CD4-positive, alpha-beta T cell (primary cell): ENCODE measurements around the gene PHLDB1. TPM values are rescaled to one million over a fixed set of nuclear protein-coding genes. Genes with fewer than 3 reads are reported as not detected.
A peak's percentile ranks its signal among the peaks of the same experiment; 100 is the strongest.

Source experiments
- ATAC-seq: fragments of 200-7000 bp; cut with Tn5 transposase; one replicate; pipeline ENCODE4 v1.10.0; 2022; ENCODE audit warnings: mild to moderate bottlenecking; ENCODE audit not compliant: poor library complexity
- CTCF ChIA-PET: fragments of 350-600 bp; sonication (Branson Sonifier 250); formaldehyde crosslinking; loops from one replicate; lab custom pipeline; 2021; ENCODE audit warnings: antibody characterized with exemption, inconsistent platforms; lab: Charles Lee
- POLR2A ChIA-PET: fragments of 350-600 bp; sonication (Branson Sonifier 250); formaldehyde crosslinking; loops from one replicate; lab custom pipeline; 2021; ENCODE audit warnings: antibody characterized with exemption, inconsistent platforms; lab: Charles Lee
- DNase-seq, 14 experiments: peaks; one replicate each; pipeline ENCODE4 v3.0.0-alpha.2; 2013 to 2020; ENCODE audit warnings: mixed read lengths in 2 of 14
- H3K27ac ChIP-seq, 2 donors: one replicate each; pipeline versions ENCODE4 v1.5.1 to v1.7.0; 2013; ENCODE audit warnings: low read length in 2 of 2, low read depth in 1 of 2, mild to moderate bottlenecking in 1 of 2
- H3K27me3 ChIP-seq, 2 experiments: 1 replicate in 1 of 2; 2 replicates in 1 of 2; pipeline versions ENCODE4 v1.6.1 to v1.7.0; 2013; ENCODE audit warnings: low read length in 2 of 2, control low read depth in 1 of 2, mild to moderate bottlenecking in 1 of 2, moderate library complexity in 1 of 2; ENCODE audit not compliant: insufficient read depth in 2 of 2, control insufficient read depth in 1 of 2
- H3K36me3 ChIP-seq: one replicate; pipeline ENCODE4 v1.6.1; 2013; ENCODE audit warnings: low read length, control low read depth; ENCODE audit not compliant: insufficient read depth
- H3K4me1 ChIP-seq: one replicate; pipeline ENCODE4 v1.6.1; 2013; ENCODE audit warnings: low read length, control low read depth; ENCODE audit not compliant: insufficient read depth
- H3K4me3 ChIP-seq: one replicate; pipeline ENCODE4 v1.5.1; 2013; ENCODE audit warnings: mild to moderate bottlenecking, low read length, moderate library complexity
- H3K9me3 ChIP-seq, 2 experiments: 1 replicate in 1 of 2; 2 replicates in 1 of 2; pipeline versions ENCODE4 v1.6.1 to v1.7.0; 2013; ENCODE audit warnings: low read length in 2 of 2, mild to moderate bottlenecking in 2 of 2, control low read depth in 1 of 2, moderate library complexity in 1 of 2; ENCODE audit not compliant: control insufficient read depth in 1 of 2, insufficient read depth in 1 of 2
- H3K27ac Mint-ChIP-seq: one replicate; pipeline ENCODE4 v1.8.0; 2020; ENCODE audit warnings: mixed read lengths
- H3K27me3 Mint-ChIP-seq: one replicate; pipeline ENCODE4 v1.8.0; 2021; ENCODE audit warnings: mixed read lengths
- H3K36me3 Mint-ChIP-seq: one replicate; pipeline ENCODE4 v1.8.0; 2021; ENCODE audit warnings: low read depth, mixed read lengths
- H3K4me1 Mint-ChIP-seq: one replicate; pipeline ENCODE4 v1.8.0; 2021; ENCODE audit warnings: low read depth, mixed read lengths
- H3K4me3 Mint-ChIP-seq: one replicate; pipeline ENCODE4 v1.8.0; 2020; ENCODE audit warnings: mild to moderate bottlenecking, mixed read lengths
- H3K9me3 Mint-ChIP-seq: one replicate; pipeline ENCODE4 v1.8.0; 2020; ENCODE audit warnings: mixed read lengths
- CTCF ChIP-seq: fragments of 200-600 bp; IDR thresholded peaks from one replicate; pipeline ENCODE4 v1.8.0; 2022; ENCODE audit warnings: antibody characterized with exemption, mild to moderate bottlenecking
- intact Hi-C, 2 experiments: fragments of 100-400 bp; cut with DNase I in 1 of 2; cut with micrococcal nuclease in 1 of 2; formaldehyde crosslinking; loops; one replicate each; pipeline versions ENCODE4 v1.15.1 to v1.9.0; 2023 to 2025; cut with DNase I, micrococcal nuclease
- total RNA-seq, 174 experiments: library from RNA in 2 of 174; stranded (reverse) in 2 of 174; gene quantifications; one replicate each; pipeline ENCODE4 v1.2.3 and lab custom pipeline; 2021 to 2026

The PHLDB1 gene
- total RNA-seq, 2 experiments from 2014 or later = 1.8 to 2.3 TPM

- TF ChIP-seq CTCF = no peak
- Mint-ChIP-seq H3K9me3 (no peaks in the 10 kb centered on the region), H3K4me1 (peaks cover 24% of the 10 kb centered on the region), H3K27ac (peak overlapping the region; percentile 72), H3K4me3 (peak overlapping the region; percentile 78), H3K27me3 (peaks cover 21% of the 10 kb centered on the region), H3K36me3 (no peaks in the 10 kb centered on the region)
- Histone ChIP-seq H3K9me3 (peaks cover 0 to 3% of the 10 kb centered on the region in 2 experiments), H3K4me3 (peak overlapping the region; percentile 63), H3K4me1 (peaks cover 44% of the 10 kb centered on the region), H3K36me3 (no peaks in the 10 kb centered on the region), H3K27ac (peak overlapping the region; percentile 22 to 52), H3K27me3 (peaks cover 0 to 7% of the 10 kb centered on the region in 2 experiments)
- DNase-seq = peak; percentile 77 to 98 (median 86)
- ChIA-PET POLR2A (interaction anchor here (0.6 to 3.6 kb wide), 10 partner anchors 9 to 656 kb away, joined by 3 to 20 read pairs (median 4); partner anchors contain the start of genes ARCN1, DDX6 and KMT2A), CTCF (interaction anchor here (0.7 to 1.3 kb wide), 3 partner anchors 10 to 34 kb away, joined by 3 to 14 read pairs (median 3); no protein-coding TSS in a partner anchor)
- intact Hi-C loops = loop anchor here in 1 of 2 experiments (5.0 kb wide), 1 partner anchor 36 kb away; the partner anchor contains the start of gene ARCN1
- peak; percentile 79 for ATAC-seq
These were observed 1.2 kb downstream of the PHLDB1 start for GRCh38 chr11:118608360-118609227.

GRCh38 chr11:118609380-118610224, 2.2 kb downstream of the PHLDB1 start:
- no peaks in the 10 kb centered on the region for H3K9me3 Mint-ChIP-seq
- ATAC-seq (no peak), DNase-seq (peak in 10 of 14 experiments; percentile 4 to 67 (median 17))
- Histone ChIP-seq H3K4me3 (peak overlapping the region; percentile 47), H3K4me1 (peaks cover 44% of the 10 kb centered on the region), H3K36me3 (no peaks in the 10 kb centered on the region), H3K27ac (no peak overlapping the region), H3K27me3 (peaks cover 0 to 9% of the 10 kb centered on the region in 2 experiments), H3K9me3 (peaks cover 0 to 3% of the 10 kb centered on the region in 2 experiments)
- peaks cover 24% of the 10 kb centered on the region for H3K4me1 Mint-ChIP-seq
- intact Hi-C loops = loop anchor here in 1 of 2 experiments (2.0 to 5.0 kb wide), 2 partner anchors 13 to 37 kb away; partner anchors contain the start of gene ARCN1
- peaks cover 25% of the 10 kb centered on the region for H3K27me3 Mint-ChIP-seq
- CTCF ChIA-PET = interaction anchor here (0.6 to 4.8 kb wide), 5 partner anchors 11 to 91 kb away, joined by 3 to 27 read pairs (median 3); no protein-coding TSS in a partner anchor
- POLR2A ChIA-PET = interaction anchor here (1.0 to 3.6 kb wide), 7 partner anchors 10 to 304 kb away, joined by 3 to 20 read pairs (median 6); partner anchors contain the start of genes ARCN1 and DDX6
- H3K4me3 Mint-ChIP-seq = peak overlapping the region; percentile 78
- H3K27ac Mint-ChIP-seq = peak overlapping the region; percentile 72
- no peak for TF ChIP-seq CTCF
- H3K36me3 Mint-ChIP-seq = no peaks in the 10 kb centered on the region
